ENCODE measurements around the gene THSD7B.

DNA sequence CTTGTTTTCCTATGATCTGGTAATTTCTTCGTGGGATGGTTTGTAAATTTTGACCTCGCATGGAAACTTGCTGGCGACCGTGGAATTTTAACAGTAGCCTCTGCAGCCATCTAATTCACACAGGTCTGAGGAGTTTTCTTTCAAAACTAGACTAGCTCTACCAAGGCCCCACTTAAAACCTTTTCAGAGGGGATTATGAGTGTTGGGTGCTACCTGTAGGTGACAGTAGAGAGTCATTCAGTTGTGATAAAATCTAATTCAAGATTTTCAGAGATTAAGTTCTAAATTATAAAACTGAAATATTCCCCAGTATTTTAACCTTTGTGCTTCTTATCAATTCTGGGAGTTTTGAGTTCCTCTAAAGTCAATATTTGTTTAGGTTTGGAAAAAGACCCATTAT lies 31.0 kb downstream of the THSD7B start:
- peak; percentile 55 to 72 for TF ChIP-seq CTCF (conservative IDR thresholded peaks at IDR 0.05; ENCODE audit: low read depth in 2 of 2)
- no peak for TF ChIP-seq EZH2 (IDR thresholded peaks at IDR 0.05; ENCODE audit: low read depth, unreplicated experiment)
- no peak for TF ChIP-seq POLR2AphosphoS5 (IDR thresholded peaks at IDR 0.05; ENCODE audit: low read depth)
- no peak for TF ChIP-seq JUNB (IDR thresholded peaks at IDR 0.05; ENCODE audit: unreplicated experiment)
- no peak for TF ChIP-seq EZH2phosphoT487 (IDR thresholded peaks at IDR 0.05; ENCODE audit: unreplicated experiment)
- no peak for TF ChIP-seq REST (IDR thresholded peaks at IDR 0.05; ENCODE audit: unreplicated experiment)
- TF ChIP-seq, protein P1, sequence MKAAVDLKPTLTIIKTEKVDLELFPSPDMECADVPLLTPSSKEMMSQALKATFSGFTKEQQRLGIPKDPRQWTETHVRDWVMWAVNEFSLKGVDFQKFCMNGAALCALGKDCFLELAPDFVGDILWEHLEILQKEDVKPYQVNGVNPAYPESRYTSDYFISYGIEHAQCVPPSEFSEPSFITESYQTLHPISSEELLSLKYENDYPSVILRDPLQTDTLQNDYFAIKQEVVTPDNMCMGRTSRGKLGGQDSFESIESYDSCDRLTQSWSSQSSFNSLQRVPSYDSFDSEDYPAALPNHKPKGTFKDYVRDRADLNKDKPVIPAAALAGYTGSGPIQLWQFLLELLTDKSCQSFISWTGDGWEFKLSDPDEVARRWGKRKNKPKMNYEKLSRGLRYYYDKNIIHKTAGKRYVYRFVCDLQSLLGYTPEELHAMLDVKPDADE (IDR thresholded peaks at IDR 0.05): no peak
